Common myeloid progenitor, CD34-positive (primary cell): ENCODE results near the gene ESPL1.

ENCODE experiments used
- CTCF ChIA-PET: fragments of 350-600 bp; sonication (Branson Sonifier 250); formaldehyde crosslinking; loops from one replicate; lab custom pipeline; 2021; ENCODE audit warnings: antibody characterized with exemption; lab: Charles Lee
- POLR2A ChIA-PET: fragments of 350-600 bp; sonication (Branson Sonifier 250); formaldehyde crosslinking; loops from one replicate; lab custom pipeline; 2021; ENCODE audit warnings: antibody characterized with exemption; lab: Charles Lee
- DNase-seq, 3 donors: peaks; one replicate each; pipeline versions ENCODE4 v3.0.0 to v3.0.0-alpha.2; 2013
- H3K27ac ChIP-seq, 2 experiments: 1 replicate in 1 of 2; 2 replicates in 1 of 2; pipeline ENCODE4 v1.7.0; 2013; ENCODE audit warnings: inconsistent platforms in 2 of 2, low read length in 2 of 2, mild to moderate bottlenecking in 2 of 2, low read depth in 1 of 2, moderate library complexity in 1 of 2; ENCODE audit not compliant: severe bottlenecking in 2 of 2, insufficient read depth in 1 of 2, poor library complexity in 1 of 2
- H3K27me3 ChIP-seq, 5 experiments: replicated peaks in 2 of 5; 1 replicate in 3 of 5; 2 replicates in 2 of 5; pipeline versions ENCODE4 v1.6.1 to v1.7.0; 2013; ENCODE audit warnings: low read length in 4 of 5, mild to moderate bottlenecking in 2 of 5, moderate library complexity in 2 of 5, inconsistent platforms in 1 of 5; ENCODE audit not compliant: insufficient read depth in 5 of 5, control insufficient read depth in 4 of 5
- H3K36me3 ChIP-seq, 4 experiments: 1 replicate in 2 of 4; 2 replicates in 2 of 4; pipeline versions ENCODE4 v1.6.1 to v1.7.0; 2013; ENCODE audit warnings: low read length in 3 of 4, control low read depth in 1 of 4, mild to moderate bottlenecking in 1 of 4; ENCODE audit not compliant: control insufficient read depth in 4 of 4, insufficient read depth in 4 of 4
- H3K4me1 ChIP-seq, 4 experiments: 1 replicate in 3 of 4; 2 replicates in 1 of 4; pipeline versions ENCODE4 v1.6.1 to v1.7.1; 2013; ENCODE audit warnings: low read length in 3 of 4, mild to moderate bottlenecking in 3 of 4, control low read depth in 1 of 4, inconsistent platforms in 1 of 4, moderate library complexity in 1 of 4; ENCODE audit not compliant: control insufficient read depth in 4 of 4, insufficient read depth in 4 of 4; ENCODE audit errors: control extremely low read depth in 1 of 4
- H3K4me3 ChIP-seq, 7 experiments: 1 replicate in 4 of 7; 2 replicates in 3 of 7; pipeline versions ENCODE4 v1.5.1 to v1.7.0; 2013; ENCODE audit warnings: mild to moderate bottlenecking in 7 of 7, low read length in 6 of 7, moderate library complexity in 6 of 7, inconsistent platforms in 2 of 7, low read depth in 2 of 7, control low read depth in 1 of 7; ENCODE audit not compliant: insufficient read depth in 4 of 7, control insufficient read depth in 1 of 7; ENCODE audit errors: extremely low read depth in 1 of 7
- H3K9me3 ChIP-seq, 5 experiments: 1 replicate in 4 of 5; 2 replicates in 1 of 5; pipeline versions ENCODE4 v1.6.1 to v1.7.1; 2013; ENCODE audit warnings: low read length in 4 of 5, mild to moderate bottlenecking in 2 of 5, inconsistent platforms in 1 of 5, low read depth in 1 of 5, moderate library complexity in 1 of 5; ENCODE audit not compliant: control insufficient read depth in 4 of 5, insufficient read depth in 2 of 5; ENCODE audit errors: control extremely low read depth in 1 of 5
- WGBS: methylation state at CpG from one replicate; pipeline ENCODE4 v1.1.5; 2013; ENCODE audit not compliant: insufficient coverage; 5-methylcytosine and 5-hydroxymethylcytosine counted together

Gene ESPL1

GRCh38 chr12:53276511-53276910 is 8.4 kb downstream of the ESPL1 start:
- H3K4me3 ChIP-seq: no peak overlapping the region
- CTCF ChIA-PET: interaction anchor here (2.2 to 24.3 kb wide), 4 partner anchors 6 to 62 kb away, joined by 5 to 399 read pairs (median 102); partner anchors contain the start of gene ESPL1
- WGBS: 100% methylated on average over 11 of the region's 11 CpGs
- peaks cover 0 to 3% (median 1%) of the 10 kb centered on the region in 4 experiments for H3K4me1 ChIP-seq
- H3K9me3 ChIP-seq: no peaks in the 10 kb centered on the region
- H3K36me3 ChIP-seq: peaks cover 21 to 69% (median 36%) of the 10 kb centered on the region in 4 experiments
- no peak overlapping the region for H3K27ac ChIP-seq
- POLR2A ChIA-PET: no interaction called here
- DNase-seq: no peak
- no peaks in the 10 kb centered on the region for H3K27me3 ChIP-seq

GRCh38 chr12:53277981-53278380 is 9.9 kb downstream of the ESPL1 start:
- 100% methylated on average over 4 of the region's 9 CpGs for WGBS
- Histone ChIP-seq H3K36me3 (peaks cover 28 to 72% (median 44%) of the 10 kb centered on the region in 4 experiments), H3K27me3 (no peaks in the 10 kb centered on the region), H3K4me3 (no peak overlapping the region), H3K27ac (no peak overlapping the region), H3K4me1 (peaks cover 0 to 3% (median 1%) of the 10 kb centered on the region in 4 experiments), H3K9me3 (no peaks in the 10 kb centered on the region)
- POLR2A ChIA-PET: no interaction called here
- CTCF ChIA-PET: interaction anchor here (0.7 to 24.3 kb wide), 13 partner anchors 8 to 176 kb away, joined by 3 to 399 read pairs (median 5); partner anchors contain the start of genes AAAS, ESPL1 and ITGB7
- DNase-seq: no peak

DNA sequence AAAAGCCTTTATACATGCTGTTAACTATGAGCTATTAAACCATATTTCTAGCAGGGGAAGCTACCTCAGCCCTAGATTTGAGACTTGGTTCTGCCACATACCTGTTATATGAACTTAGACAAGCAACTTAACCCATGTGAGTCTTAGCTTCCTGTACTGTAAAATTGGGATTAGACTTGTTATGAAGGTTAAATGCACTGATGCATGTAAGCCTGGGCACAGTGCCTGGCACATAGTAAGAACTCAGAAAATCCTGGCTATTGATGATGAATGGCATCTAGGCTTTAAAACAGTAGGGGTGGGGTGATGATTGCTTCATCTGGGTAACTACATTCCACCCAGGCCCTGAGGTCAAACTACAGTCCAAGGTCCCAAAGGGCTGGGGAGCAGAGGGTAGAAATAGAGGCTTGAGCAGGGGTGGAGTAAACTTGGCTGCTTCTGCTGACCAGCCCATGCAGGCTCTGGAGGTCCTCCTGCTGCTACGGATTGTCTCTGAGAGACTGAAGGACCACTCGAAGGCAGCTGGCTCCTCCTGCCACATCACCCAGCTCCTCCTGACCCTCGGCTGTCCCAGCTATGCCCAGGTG is 11.3 kb downstream of the ESPL1 start:
- Histone ChIP-seq H3K9me3 (no peaks in the 10 kb centered on the region), H3K27me3 (no peaks in the 10 kb centered on the region), H3K27ac (no peak overlapping the region), H3K36me3 (peaks cover 28 to 81% (median 48%) of the 10 kb centered on the region in 4 experiments), H3K4me3 (no peak overlapping the region), H3K4me1 (peaks cover 0 to 3% (median 1%) of the 10 kb centered on the region in 4 experiments)
- ChIA-PET POLR2A (interaction anchor here (0.6 kb wide), 1 partner anchor 19 kb away, joined by 5 read pairs; no protein-coding TSS in a partner anchor), CTCF (interaction anchor here (0.7 to 24.3 kb wide), 9 partner anchors 8 to 75 kb away, joined by 3 to 399 read pairs (median 8); partner anchors contain the start of genes AAAS and ESPL1)
- no peak for DNase-seq
- 95% methylated on average over 3 of the region's 3 CpGs for WGBS

DNA sequence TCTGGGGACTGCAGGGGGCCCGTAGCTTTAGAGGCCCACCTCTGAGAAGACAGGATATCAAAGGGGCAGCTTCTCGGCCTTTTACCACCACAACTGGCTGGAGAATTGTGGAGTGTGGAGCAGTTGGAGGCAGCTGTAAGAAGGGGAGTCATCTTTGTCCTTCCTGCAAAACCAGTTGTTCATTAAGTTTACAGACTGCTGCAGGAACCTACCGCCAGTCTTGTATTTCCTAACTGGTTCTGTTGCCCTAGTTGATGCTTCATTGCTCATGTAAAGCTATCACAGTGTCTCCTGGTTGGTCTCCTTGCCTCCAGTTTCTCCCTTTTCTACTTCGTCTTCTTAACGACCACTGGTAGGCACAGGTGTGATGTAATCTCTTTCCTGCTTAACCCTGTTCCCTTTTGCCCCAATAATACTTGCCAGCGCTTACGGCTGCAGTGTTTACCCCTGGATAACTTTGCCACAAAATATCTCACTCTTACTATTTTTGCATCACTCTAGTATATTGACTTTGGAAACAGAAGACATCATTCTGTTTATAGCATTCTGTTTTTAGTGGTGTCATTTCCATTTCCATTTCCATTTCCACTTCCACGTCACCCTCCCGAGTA is 11.9 kb downstream of the ESPL1 start:
- ChIA-PET POLR2A (no interaction called here), CTCF (interaction anchor here (1.5 to 24.3 kb wide), 5 partner anchors 8 to 75 kb away, joined by 3 to 399 read pairs (median 30); partner anchors contain the start of genes AAAS and ESPL1)
- DNase-seq: no peak
- Histone ChIP-seq H3K4me1 (peaks cover 0 to 3% (median 1%) of the 10 kb centered on the region in 4 experiments), H3K27ac (no peak overlapping the region), H3K4me3 (no peak overlapping the region), H3K27me3 (no peaks in the 10 kb centered on the region), H3K9me3 (no peaks in the 10 kb centered on the region), H3K36me3 (peaks cover 26 to 78% (median 48%) of the 10 kb centered on the region in 4 experiments)
- WGBS: 93% methylated on average over 7 of the region's 9 CpGs

GRCh38 chr12:53286448-53286847 is 18.3 kb downstream of the ESPL1 start:
- Histone ChIP-seq H3K4me1 (no peaks in the 10 kb centered on the region), H3K27me3 (no peaks in the 10 kb centered on the region), H3K9me3 (no peaks in the 10 kb centered on the region), H3K27ac (no peak overlapping the region), H3K36me3 (peaks cover 19 to 81% (median 47%) of the 10 kb centered on the region in 4 experiments), H3K4me3 (no peak overlapping the region)
- ChIA-PET CTCF (interaction anchor here (0.6 to 24.3 kb wide), 12 partner anchors 8 to 273 kb away, joined by 3 to 399 read pairs (median 3); partner anchors contain the start of genes AAAS and ESPL1), POLR2A (no interaction called here)
- WGBS: 95% methylated on average over 8 of the region's 9 CpGs
- DNase-seq: no peak

GRCh38 chr12:53287741-53288216 is 19.7 kb downstream of the ESPL1 start:
- peak; percentile 69 to 80 (median 73) for DNase-seq

More at GRCh38 chr12:53287741-53288216, 19.7 kb downstream of the ESPL1 start:
- Histone ChIP-seq H3K9me3 (no peaks in the 10 kb centered on the region), H3K27ac (no peak overlapping the region), H3K36me3 (peaks cover 21 to 83% (median 45%) of the 10 kb centered on the region in 4 experiments), H3K4me3 (no peak overlapping the region), H3K27me3 (no peaks in the 10 kb centered on the region), H3K4me1 (no peaks in the 10 kb centered on the region)
- ChIA-PET POLR2A (no interaction called here), CTCF (interaction anchor here (0.6 to 24.3 kb wide), 16 partner anchors 10 to 362 kb away, joined by 3 to 399 read pairs (median 6); partner anchors contain the start of genes AAAS and ESPL1)
- WGBS: 91% methylated on average over 8 of the region's 11 CpGs
